22Rv1 (cell line): ENCODE data around the gene RPS8.

Source experiments
- CTCF ChIP-seq: fragments of 450-650 bp; IDR thresholded peaks from 2 replicates; pipeline ENCODE4 v1.5.1; 2017; ENCODE audit warnings: mild to moderate bottlenecking
- ZFX ChIP-seq: fragments of 450-650 bp; IDR thresholded peaks from 2 replicates; pipeline ENCODE4 v1.6.1; 2017; ENCODE audit warnings: antibody characterized with exemption, borderline replicate concordance

- no peak for TF ChIP-seq CTCF
- no peak for TF ChIP-seq ZFX
These were observed 1.4 kb downstream of the RPS8 start for GRCh38 chr1:44776730-44777068.
